AG09319 (cell line): ENCODE data around the gene PTPN7.

Experiments
- DNase-seq: peaks from one replicate; pipeline ENCODE4 v3.0.0-alpha.2; 2010; ENCODE audit warnings: low read depth; ENCODE audit errors: extremely low read depth
- CTCF ChIP-seq: IDR thresholded peaks from 2 replicates; pipeline ENCODE4 v1.5.1; 2011; ENCODE audit warnings: low read depth, mild to moderate bottlenecking, inconsistent platforms, low read length, moderate library complexity

Gene PTPN7

GRCh38 chr1:202154148-202154765 is 6.1 kb downstream of the PTPN7 start:
- no peak for DNase-seq
- no peak for TF ChIP-seq CTCF

- no peak for TF ChIP-seq CTCF
- DNase-seq: no peak
Measured at GRCh38 chr1:202153284-202153683, 7.1 kb downstream of the PTPN7 start.

GRCh38 chr1:202152399-202152798 is 8.0 kb downstream of the PTPN7 start:
- no peak for DNase-seq
- TF ChIP-seq CTCF: no peak

GRCh38 chr1:202151045-202151444 is 9.4 kb downstream of the PTPN7 start:
- no peak for TF ChIP-seq CTCF

GRCh38 chr1:202150602-202151001 is 9.8 kb downstream of the PTPN7 start:
- no peak for DNase-seq
- no peak for TF ChIP-seq CTCF

More at GRCh38 chr1:202151045-202151444, 9.4 kb downstream of the PTPN7 start:
- no peak for DNase-seq

GRCh38 chr1:202150187-202150586 is 10.2 kb downstream of the PTPN7 start:
- no peak for TF ChIP-seq CTCF

GRCh38 chr1:202149566-202149965 is 10.8 kb downstream of the PTPN7 start:
- no peak for TF ChIP-seq CTCF
- DNase-seq: no peak

More at GRCh38 chr1:202150187-202150586, 10.2 kb downstream of the PTPN7 start:
- no peak for DNase-seq
